ENCODE results near the gene BCLAF3.

Gene BCLAF3

GRCh38 chrX:20001588-20001987 lies 10.7 kb upstream of the BCLAF3 start:
- DNase-seq = no peak
- no peak for ATAC-seq (replicated peaks)
- Mint-ChIP-seq H3K27ac (no peak overlapping the region), H3K9me3 (no peaks in the 10 kb centered on the region), H3K36me3 (no peaks in the 10 kb centered on the region), H3K4me3 (no peak overlapping the region), H3K4me1 (no peaks in the 10 kb centered on the region), H3K27me3 (peaks cover 0 to 4% of the 10 kb centered on the region in 2 donors)

GRCh38 chrX:19991350-19991718 lies 473 bp upstream of the BCLAF3 start:
- ATAC-seq (replicated peaks) (no peak), DNase-seq (no peak)
- Mint-ChIP-seq H3K4me1 (peaks cover 13 to 14% of the 10 kb centered on the region in 2 donors), H3K27ac (peak overlapping the region; percentile 91), H3K27me3 (peaks cover 0 to 4% of the 10 kb centered on the region in 2 donors), H3K9me3 (peaks cover 0 to 4% of the 10 kb centered on the region in 2 donors), H3K4me3 (peak overlapping the region; percentile 84 to 91), H3K36me3 (peaks cover 0 to 7% of the 10 kb centered on the region in 2 donors)

GRCh38 chrX:19990151-19990555 lies 708 bp downstream of the BCLAF3 start:
- H3K27me3 Mint-ChIP-seq = peaks cover 0 to 4% of the 10 kb centered on the region in 2 donors
- peaks cover 13 to 16% of the 10 kb centered on the region in 2 donors for H3K4me1 Mint-ChIP-seq
- H3K4me3 Mint-ChIP-seq = peak overlapping the region; percentile 85 to 86
- H3K27ac Mint-ChIP-seq = no peak overlapping the region
- H3K36me3 Mint-ChIP-seq = peaks cover 2 to 12% of the 10 kb centered on the region in 2 donors
- DNase-seq (no peak), ATAC-seq (replicated peaks) (peak; percentile 20 to 29)
- peaks cover 0 to 4% of the 10 kb centered on the region in 2 donors for H3K9me3 Mint-ChIP-seq

GRCh38 chrX:19987856-19988255 lies 3.0 kb downstream of the BCLAF3 start:
- peaks cover 2 to 12% of the 10 kb centered on the region in 2 donors for H3K36me3 Mint-ChIP-seq
- H3K27ac Mint-ChIP-seq = no peak overlapping the region
- no peak overlapping the region for H3K4me3 Mint-ChIP-seq
- DNase-seq = no peak
- peaks cover 0 to 4% of the 10 kb centered on the region in 2 donors for H3K9me3 Mint-ChIP-seq
- peaks cover 13 to 16% of the 10 kb centered on the region in 2 donors for H3K4me1 Mint-ChIP-seq
- peaks cover 0 to 4% of the 10 kb centered on the region in 2 donors for H3K27me3 Mint-ChIP-seq
- ATAC-seq (replicated peaks) = no peak

GRCh38 chrX:19986531-19986930 lies 4.3 kb downstream of the BCLAF3 start:
- H3K9me3 Mint-ChIP-seq = peaks cover 0 to 3% of the 10 kb centered on the region in 2 donors
- peaks cover 0 to 3% of the 10 kb centered on the region in 2 donors for H3K27me3 Mint-ChIP-seq
- peaks cover 16% of the 10 kb centered on the region in 2 donors for H3K4me1 Mint-ChIP-seq
- no peak for DNase-seq
- H3K4me3 Mint-ChIP-seq = no peak overlapping the region
- H3K36me3 Mint-ChIP-seq = peaks cover 2 to 11% of the 10 kb centered on the region in 2 donors
- no peak overlapping the region for H3K27ac Mint-ChIP-seq
- ATAC-seq (replicated peaks) = no peak

GRCh38 chrX:19981947-19982346 lies 8.9 kb downstream of the BCLAF3 start:
- Mint-ChIP-seq H3K9me3 (peaks cover 0 to 4% of the 10 kb centered on the region in 2 donors), H3K4me1 (peaks cover 7 to 24% of the 10 kb centered on the region in 2 donors), H3K27me3 (no peaks in the 10 kb centered on the region), H3K27ac (no peak overlapping the region), H3K36me3 (peaks cover 6 to 19% of the 10 kb centered on the region in 2 donors), H3K4me3 (no peak overlapping the region)
- ATAC-seq (replicated peaks) (no peak), DNase-seq (no peak)

GRCh38 chrX:19975845-19976244 lies 15.0 kb downstream of the BCLAF3 start:
- Mint-ChIP-seq H3K36me3 (peaks cover 8 to 24% of the 10 kb centered on the region in 2 donors), H3K4me3 (no peak overlapping the region), H3K27ac (no peak overlapping the region), H3K27me3 (peaks cover 0 to 7% of the 10 kb centered on the region in 2 donors), H3K9me3 (peaks cover 4% of the 10 kb centered on the region in 2 donors), H3K4me1 (peaks cover 3 to 19% of the 10 kb centered on the region in 2 donors)
- no peak for ATAC-seq (replicated peaks)
- no peak for DNase-seq

- Mint-ChIP-seq H3K36me3 (peaks cover 5 to 25% of the 10 kb centered on the region in 2 donors), H3K27me3 (peaks cover 0 to 7% of the 10 kb centered on the region in 2 donors), H3K9me3 (peaks cover 2 to 4% of the 10 kb centered on the region in 2 donors), H3K4me3 (no peak overlapping the region), H3K4me1 (peaks cover 3 to 6% of the 10 kb centered on the region in 2 donors), H3K27ac (no peak overlapping the region)
- no peak for DNase-seq
- ATAC-seq (replicated peaks) = no peak
Observed at GRCh38 chrX:19972984-19973383, 17.9 kb downstream of the BCLAF3 start.

GRCh38 chrX:19968276-19968675 lies 22.6 kb downstream of the BCLAF3 start:
- no peak for ATAC-seq (replicated peaks)
- H3K9me3 Mint-ChIP-seq = no peaks in the 10 kb centered on the region
- DNase-seq = no peak
- no peak overlapping the region for H3K27ac Mint-ChIP-seq
- peaks cover 0 to 3% of the 10 kb centered on the region in 2 donors for H3K27me3 Mint-ChIP-seq
- H3K4me1 Mint-ChIP-seq = peaks cover 3 to 11% of the 10 kb centered on the region in 2 donors
- H3K36me3 Mint-ChIP-seq = peaks cover 12 to 16% of the 10 kb centered on the region in 2 donors
- H3K4me3 Mint-ChIP-seq = no peak overlapping the region

GRCh38 chrX:19966056-19966455 lies 24.8 kb downstream of the BCLAF3 start:
- H3K27me3 Mint-ChIP-seq = peaks cover 0 to 3% of the 10 kb centered on the region in 2 donors
- H3K9me3 Mint-ChIP-seq = no peaks in the 10 kb centered on the region
- peaks cover 15 to 20% of the 10 kb centered on the region in 2 donors for H3K36me3 Mint-ChIP-seq
- H3K4me3 Mint-ChIP-seq = no peak overlapping the region
- DNase-seq (no peak), ATAC-seq (replicated peaks) (peak in 1 of 2 donors; percentile 23)
- H3K4me1 Mint-ChIP-seq = peaks cover 3 to 11% of the 10 kb centered on the region in 2 donors
- no peak overlapping the region for H3K27ac Mint-ChIP-seq

- H3K4me3 Mint-ChIP-seq = no peak overlapping the region
- H3K36me3 Mint-ChIP-seq = peaks cover 16% of the 10 kb centered on the region in 2 donors
- DNase-seq (no peak), ATAC-seq (replicated peaks) (peak; percentile 45 to 69)
- H3K9me3 Mint-ChIP-seq = no peaks in the 10 kb centered on the region
- no peak overlapping the region for H3K27ac Mint-ChIP-seq
- peaks cover 0 to 3% of the 10 kb centered on the region in 2 donors for H3K27me3 Mint-ChIP-seq
- peaks cover 3 to 11% of the 10 kb centered on the region in 2 donors for H3K4me1 Mint-ChIP-seq
Observed at GRCh38 chrX:19964017-19964710, 26.7 kb downstream of the BCLAF3 start.

- Mint-ChIP-seq H3K27ac (no peak overlapping the region), H3K27me3 (peaks cover 0 to 5% of the 10 kb centered on the region in 2 donors)
Observed at GRCh38 chrX:19960913-19961312, 29.9 kb downstream of the BCLAF3 start.

GRCh38 chrX:19958552-19959486 lies 32.0 kb downstream of the BCLAF3 start:
- H3K9me3 Mint-ChIP-seq = no peaks in the 10 kb centered on the region
- no peak overlapping the region for H3K27ac Mint-ChIP-seq
- H3K4me3 Mint-ChIP-seq = no peak overlapping the region
- peaks cover 0 to 5% of the 10 kb centered on the region in 2 donors for H3K27me3 Mint-ChIP-seq
- H3K4me1 Mint-ChIP-seq = no peaks in the 10 kb centered on the region
- H3K36me3 Mint-ChIP-seq = peaks cover 4% of the 10 kb centered on the region in 2 donors
- DNase-seq = no peak
- no peak for ATAC-seq (replicated peaks)

More at GRCh38 chrX:19960913-19961312, 29.9 kb downstream of the BCLAF3 start:
- DNase-seq = no peak
- H3K4me3 Mint-ChIP-seq = no peak overlapping the region
- no peaks in the 10 kb centered on the region for H3K9me3 Mint-ChIP-seq
- ATAC-seq (replicated peaks) = no peak
- H3K36me3 Mint-ChIP-seq = peaks cover 11 to 12% of the 10 kb centered on the region in 2 donors
- peaks cover under 1% of the 10 kb centered on the region in 2 donors for H3K4me1 Mint-ChIP-seq

GRCh38 chrX:19956923-19957322 lies 33.9 kb downstream of the BCLAF3 start:
- H3K27me3 Mint-ChIP-seq = peaks cover 0 to 5% of the 10 kb centered on the region in 2 donors
- ATAC-seq (replicated peaks) (no peak), DNase-seq (no peak)
- no peak overlapping the region for H3K4me3 Mint-ChIP-seq
- no peaks in the 10 kb centered on the region for H3K4me1 Mint-ChIP-seq
- H3K9me3 Mint-ChIP-seq = no peaks in the 10 kb centered on the region
- peaks cover 3 to 7% of the 10 kb centered on the region in 2 donors for H3K36me3 Mint-ChIP-seq
- H3K27ac Mint-ChIP-seq = no peak overlapping the region

Data from stimulated activated naive B cell treated with anti-CD40 and anti-IgM and Interleukin-4, amounts not matched to agents 10 μg/mL and 1 μg/mL and 100 μg/mL, for 72 hours (primary cell).